GM12891 (cell line): Measurements from ENCODE around the gene GPR107.

ENCODE experiments used
- DNase-seq: peaks from one replicate; pipeline ENCODE4 v3.0.0; 2011; ENCODE audit warnings: low spot score; ENCODE audit not compliant: insufficient read length
- FAIRE-seq: peaks from 2 replicates; lab custom pipeline; 2011; peaks lifted over from hg19 to GRCh38; lab: Jason Lieb, UNC
- PAX5 ChIP-seq: IDR thresholded peaks from 2 replicates; pipeline ENCODE4 v1.6.1; 2011; ENCODE audit warnings: low read length, moderate library complexity, mild to moderate bottlenecking; ENCODE audit not compliant: insufficient read depth, severe bottlenecking
- POLR2A ChIP-seq: IDR thresholded peaks from 2 replicates; pipeline ENCODE4 v1.6.1; 2011; ENCODE audit warnings: low read depth, low read length, control low read depth
- POLR2AphosphoS5 ChIP-seq: IDR thresholded peaks from 2 replicates; pipeline ENCODE4 v1.6.1; 2011; ENCODE audit warnings: low read depth, low read length, control low read depth
- POU2F2 ChIP-seq: IDR thresholded peaks from 2 replicates; pipeline ENCODE4 v1.6.1; 2011; ENCODE audit warnings: low read depth, mild to moderate bottlenecking, control low read depth, low read length, moderate library complexity
- SPI1 ChIP-seq: IDR thresholded peaks from 2 replicates; pipeline ENCODE4 v1.6.1; 2011; ENCODE audit warnings: low read depth, low read length, control low read depth
- TAF1 ChIP-seq: IDR thresholded peaks from 2 replicates; pipeline ENCODE4 v1.6.1; 2011; ENCODE audit warnings: low read depth, low read length, control low read depth

GPR107 gene

GRCh38 chr9:130040984-130041647 lies 12.6 kb upstream of the GPR107 start:
- FAIRE-seq (no peak), DNase-seq (no peak)
- no peak; the same call in 1 of the 2 replicates for TF ChIP-seq POLR2AphosphoS5
- no peak for TF ChIP-seq TAF1
- no peak for TF ChIP-seq SPI1
- TF ChIP-seq PAX5 = no peak
- TF ChIP-seq POLR2A = no peak; the same call in 1 of the 2 replicates
- no peak for TF ChIP-seq POU2F2

- TF ChIP-seq POLR2A (no peak), SPI1 (no peak), TAF1 (no peak; the same call in 1 of the 2 replicates), POU2F2 (no peak), PAX5 (no peak), POLR2AphosphoS5 (no peak; the same call in 1 of the 2 replicates)
- DNase-seq (no peak), FAIRE-seq (no peak)
Measured at GRCh38 chr9:130041648-130042405, 11.9 kb upstream of the GPR107 start.

- TF ChIP-seq POLR2A (no peak), SPI1 (no peak), POU2F2 (no peak), TAF1 (no peak), POLR2AphosphoS5 (no peak), PAX5 (no peak)
- FAIRE-seq (no peak), DNase-seq (no peak)
Measured at GRCh38 chr9:130042406-130042884, 11.3 kb upstream of the GPR107 start.

GRCh38 chr9:130042885-130043653 lies 10.6 kb upstream of the GPR107 start, which contains the start of gene FNBP1:
Gene FNBP1, minus strand, starts transcription at chr9:130043189. Its CDS starts 214 bp downstream, at chr9:130042975.
- peak; percentile 79 for DNase-seq
- peak; percentile 71 for FAIRE-seq
- peak; percentile 92 for TF ChIP-seq TAF1
- TF ChIP-seq POU2F2 = no peak
- TF ChIP-seq PAX5 = no peak
- no peak for TF ChIP-seq SPI1
- TF ChIP-seq POLR2A = peak; percentile 71
- TF ChIP-seq POLR2AphosphoS5 = peak; percentile 66; the same call in 1 of the 2 replicates

GRCh38 chr9:130043654-130044623 lies 9.8 kb upstream of the GPR107 start:
- DNase-seq (no peak), FAIRE-seq (peak; percentile 43)
- TF ChIP-seq POU2F2 = no peak
- no peak for TF ChIP-seq TAF1
- TF ChIP-seq PAX5 = no peak
- TF ChIP-seq POLR2AphosphoS5 = no peak
- no peak for TF ChIP-seq SPI1
- TF ChIP-seq POLR2A = no peak

- peak; percentile 40; the same call in 1 of the 2 replicates for TF ChIP-seq SPI1
- TF ChIP-seq POU2F2 = no peak
- DNase-seq (no peak), FAIRE-seq (no peak)
Measured at GRCh38 chr9:130045725-130046450, 7.8 kb upstream of the GPR107 start.

GRCh38 chr9:130049431-130050210 lies 4.1 kb upstream of the GPR107 start:
- TF ChIP-seq POU2F2 (no peak), TAF1 (no peak), PAX5 (no peak), SPI1 (no peak), POLR2A (no peak), POLR2AphosphoS5 (no peak)
- DNase-seq (no peak), FAIRE-seq (no peak)
